NT2/D1 (cell line): Measurements from ENCODE around the gene PGLYRP3.
"Not testable (repeated sequence)": the region's sequence is repeated elsewhere in the genome, so short reads cannot be mapped to it uniquely, and the experiment has no call there.

Experiments
- DNase-seq: peaks from one replicate; pipeline ENCODE4 v3.0.0-alpha.2; 2011; ENCODE audit warnings: low read depth, low spot score
- H3K27me3 ChIP-seq: 2 replicates; pipeline ENCODE4 v1.6.0; 2011; ENCODE audit warnings: mild to moderate bottlenecking; ENCODE audit not compliant: insufficient read length, insufficient read depth
- H3K36me3 ChIP-seq: 2 replicates; pipeline ENCODE4 v1.6.1; 2011; ENCODE audit warnings: mild to moderate bottlenecking, low read length, mixed read lengths; ENCODE audit not compliant: insufficient read depth, insufficient read length
- H3K4me1 ChIP-seq: 2 replicates; pipeline ENCODE4 v1.5.1; 2011; ENCODE audit not compliant: insufficient read depth, insufficient read length
- H3K4me3 ChIP-seq: 2 replicates; pipeline ENCODE4 v1.5.1; 2011; ENCODE audit warnings: low read depth; ENCODE audit not compliant: insufficient read length
- H3K9ac ChIP-seq: 2 replicates; pipeline ENCODE4 v1.6.0; 2011; ENCODE audit warnings: low read depth; ENCODE audit not compliant: insufficient read length
- H3K9me3 ChIP-seq: 2 replicates; pipeline ENCODE4 v1.5.1; 2011; ENCODE audit warnings: mild to moderate bottlenecking, low read length; ENCODE audit not compliant: insufficient read depth
- SUZ12 ChIP-seq: IDR thresholded peaks from 2 replicates; pipeline ENCODE4 v1.6.1; 2011; ENCODE audit not compliant: insufficient read length, insufficient read depth; ENCODE audit errors: extremely low read depth
- YY1 ChIP-seq: IDR thresholded peaks from 2 replicates; pipeline ENCODE4 v1.6.1; 2011; ENCODE audit not compliant: insufficient read length, insufficient read depth
- ZNF274 ChIP-seq: IDR thresholded peaks from 2 replicates; pipeline ENCODE4 v1.6.1; 2011; ENCODE audit warnings: mild to moderate bottlenecking, low read depth, low read length

Gene PGLYRP3

DNA sequence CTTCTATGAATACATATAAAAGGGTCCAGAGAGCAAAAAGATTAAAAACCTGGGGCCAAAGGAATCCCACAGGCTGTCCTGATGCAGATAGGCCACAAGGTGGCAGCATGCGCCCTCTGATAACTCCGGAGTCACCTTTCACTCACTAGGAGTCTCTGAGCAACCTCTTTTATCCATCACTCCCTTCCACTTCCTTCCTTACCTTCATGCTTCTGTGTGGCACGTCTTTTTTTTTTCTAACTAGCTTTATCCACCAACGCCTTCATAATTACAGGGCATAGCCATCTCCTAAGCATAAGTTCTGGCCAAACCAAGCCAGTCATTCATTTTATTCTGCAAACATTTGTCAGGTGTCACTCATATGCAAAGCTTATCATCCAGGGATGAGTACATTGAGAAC is 39.8 kb upstream of the PGLYRP3 start:
- Histone ChIP-seq H3K27me3 (no peaks in the 10 kb centered on the region), H3K4me3 (no peak overlapping the region), H3K4me1 (peaks cover 6% of the 10 kb centered on the region), H3K9ac (no peak overlapping the region), H3K9me3 (no peaks in the 10 kb centered on the region), H3K36me3 (no peaks in the 10 kb centered on the region)
- no peak for TF ChIP-seq YY1
- no peak for TF ChIP-seq ZNF274
- TF ChIP-seq SUZ12 = no peak
- peak; percentile 66 for DNase-seq

DNA sequence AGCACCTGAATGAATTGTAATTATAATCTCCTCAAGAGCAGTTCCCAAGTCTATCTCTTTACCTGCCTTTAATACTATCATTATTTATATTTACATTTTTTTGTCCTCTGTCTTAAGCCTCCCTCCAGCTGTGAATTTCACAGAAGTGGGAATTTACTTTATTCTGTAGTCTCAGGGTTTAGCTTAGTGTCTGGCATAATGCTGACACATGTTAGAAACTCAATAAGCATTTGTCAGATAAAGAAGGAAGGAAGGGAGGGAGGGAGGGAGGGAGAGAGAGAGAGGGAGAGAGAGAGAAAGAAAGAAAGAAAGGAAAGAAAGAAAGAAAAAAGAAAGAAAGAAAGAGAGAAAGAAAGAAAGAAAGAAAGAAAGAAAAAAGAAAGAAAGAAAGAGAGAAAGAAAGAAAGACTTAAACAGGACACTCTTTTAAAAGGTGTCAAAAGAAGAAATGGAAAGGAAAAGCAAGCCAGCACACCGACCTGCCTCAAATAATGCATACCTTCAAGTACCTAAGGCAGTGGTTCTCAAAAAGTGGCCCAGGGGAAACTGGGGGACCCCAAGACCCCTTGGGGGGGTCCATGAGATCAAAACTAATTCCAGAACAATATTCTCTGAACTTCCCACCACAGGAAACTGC is 37.7 kb upstream of the PGLYRP3 start:
- no peaks in the 10 kb centered on the region for H3K36me3 ChIP-seq
- H3K9ac ChIP-seq = no peak overlapping the region
- DNase-seq = no peak

DNA sequence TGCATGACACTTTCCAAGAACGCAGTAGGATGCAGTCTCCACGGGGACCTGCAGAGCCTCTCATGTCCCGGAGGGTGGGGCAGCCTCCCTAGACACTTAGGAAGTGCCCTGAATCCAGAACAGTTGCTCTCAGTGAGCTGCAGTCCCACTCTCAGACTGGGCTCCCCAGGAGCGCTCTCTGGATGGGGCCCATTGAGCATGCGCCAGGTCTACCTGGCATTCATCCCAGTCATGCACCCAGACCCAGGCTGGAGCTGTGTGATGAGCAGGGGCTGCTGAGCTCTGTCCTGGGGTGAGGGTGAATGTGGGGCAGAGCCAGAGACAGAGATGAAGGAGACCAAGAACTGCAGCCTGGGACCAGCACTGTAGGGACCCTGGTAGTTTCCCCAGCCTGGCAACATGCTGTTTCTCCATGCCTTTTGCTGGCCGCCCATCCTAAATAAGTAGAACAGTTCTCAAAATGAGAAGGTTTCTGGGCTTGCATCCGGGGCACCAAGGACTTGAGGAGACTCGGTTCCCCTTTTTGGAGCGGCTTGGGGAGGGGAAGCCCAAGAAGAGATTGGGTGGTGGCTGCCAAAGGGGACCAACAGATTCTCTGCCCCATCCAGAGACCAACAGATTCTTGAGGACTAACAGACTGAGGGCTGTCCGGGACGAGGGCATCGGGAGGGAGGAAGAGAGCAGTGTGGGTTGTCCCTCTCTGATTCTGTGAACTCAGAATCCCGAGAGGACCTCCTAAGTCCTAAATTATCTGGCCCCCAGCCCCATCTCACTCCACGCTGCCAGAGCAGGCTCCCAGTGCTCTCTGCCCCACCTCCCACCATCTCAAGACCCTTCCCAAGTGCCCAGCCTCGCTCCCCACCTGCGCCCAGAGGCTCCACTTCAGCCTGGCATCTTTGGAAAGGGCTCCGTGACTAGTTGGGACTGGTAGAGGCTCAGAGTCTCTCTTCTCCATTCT is 36.9 kb upstream of the PGLYRP3 start:
- Histone ChIP-seq H3K36me3 (no peaks in the 10 kb centered on the region), H3K4me3 (no peak overlapping the region), H3K9me3 (no peaks in the 10 kb centered on the region), H3K27me3 (no peaks in the 10 kb centered on the region), H3K9ac (no peak overlapping the region), H3K4me1 (peaks cover 7% of the 10 kb centered on the region)
- TF ChIP-seq YY1 (no peak), ZNF274 (no peak), SUZ12 (no peak)
- no peak for DNase-seq

More for the DNA sequence above, 37.7 kb upstream of the PGLYRP3 start:
- no peaks in the 10 kb centered on the region for H3K27me3 ChIP-seq
- peaks cover 6% of the 10 kb centered on the region for H3K4me1 ChIP-seq
- TF ChIP-seq ZNF274 (no peak), YY1 (no peak), SUZ12 (no peak)
- no peaks in the 10 kb centered on the region for H3K9me3 ChIP-seq
- H3K4me3 ChIP-seq = no peak overlapping the region

DNA sequence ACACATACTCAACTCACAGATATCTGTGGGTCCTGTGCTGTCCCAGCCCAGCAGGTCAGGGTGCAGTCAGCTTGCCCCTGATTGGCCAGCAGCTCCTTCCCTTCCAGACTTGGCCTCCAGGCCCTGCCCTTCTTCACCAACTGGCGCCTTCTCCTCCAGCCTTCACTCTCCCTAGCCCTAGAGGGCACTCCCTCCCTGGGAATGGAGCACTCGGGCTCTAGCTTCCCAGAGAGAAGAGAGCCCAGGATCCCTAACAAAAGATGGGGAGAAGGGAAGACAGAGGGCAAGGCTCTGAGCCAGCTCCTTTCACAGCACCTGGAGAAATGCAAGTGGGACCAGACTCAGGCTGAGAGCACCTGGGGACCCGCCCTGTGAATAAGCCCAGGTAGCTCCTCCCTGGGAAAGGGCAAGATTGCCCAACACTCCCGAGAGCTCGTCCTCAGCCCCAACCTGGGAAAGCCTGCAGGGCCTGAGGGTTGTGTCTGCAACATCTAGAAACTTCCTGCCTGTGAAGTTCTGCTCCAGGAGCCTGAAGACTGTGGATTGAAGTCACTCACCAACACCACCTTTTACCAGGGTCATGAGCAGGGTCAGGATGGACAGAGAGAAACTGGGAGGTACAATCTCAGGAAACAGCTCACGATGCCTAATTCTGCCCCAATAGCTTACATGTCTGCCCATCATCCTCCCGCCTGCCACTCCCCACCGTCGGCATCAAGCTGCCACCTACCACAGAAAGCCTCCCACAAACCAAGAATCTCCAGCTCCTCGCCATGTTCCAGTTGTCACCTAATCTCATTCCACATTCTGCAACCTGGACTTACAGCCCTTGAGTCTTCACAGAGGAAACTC is 36.0 kb upstream of the PGLYRP3 start, which contains the start of gene PGLYRP4:
PGLYRP4 (minus strand) TSS at position 331 of the 852 bp plus-strand sequence. CDS start 909 bp downstream, outside the sequence.
- H3K4me3 ChIP-seq = no peak within 1 kb of the TSS
- no peaks in the 10 kb centered on the region for H3K36me3 ChIP-seq
- H3K9me3 ChIP-seq = no peaks in the 10 kb centered on the region
- H3K4me1 ChIP-seq = peaks cover 11% of the 10 kb centered on the region
- DNase-seq = no peak
- TF ChIP-seq SUZ12 (no peak), ZNF274 (no peak), YY1 (no peak)
- H3K9ac ChIP-seq = no peak within 1 kb of the TSS
- H3K27me3 ChIP-seq = no peaks in the 10 kb centered on the region

DNA sequence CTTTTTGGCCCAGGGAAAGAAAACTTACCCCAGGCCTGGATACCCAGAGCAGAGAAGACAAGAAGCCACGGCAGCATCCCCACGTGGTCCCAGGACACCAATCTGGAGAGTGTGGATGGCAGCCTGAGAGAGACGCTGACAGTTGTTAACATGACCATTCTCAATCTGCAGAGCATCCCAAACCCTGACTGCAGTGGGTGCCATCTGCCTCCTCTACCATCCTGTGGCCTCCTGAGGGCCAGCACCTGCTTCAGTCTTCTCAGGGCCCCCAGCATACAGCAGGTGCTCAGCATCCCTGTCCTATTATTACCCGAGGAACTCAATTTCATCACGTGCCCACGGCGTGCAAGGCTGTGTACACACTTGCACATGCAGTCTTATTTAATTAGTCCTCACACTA is 35.1 kb upstream of the PGLYRP3 start:
- Histone ChIP-seq H3K36me3 (no peaks in the 10 kb centered on the region), H3K27me3 (no peaks in the 10 kb centered on the region), H3K4me1 (peaks cover 9% of the 10 kb centered on the region), H3K4me3 (no peak overlapping the region), H3K9me3 (no peaks in the 10 kb centered on the region), H3K9ac (no peak overlapping the region)
- no peak for TF ChIP-seq ZNF274
- TF ChIP-seq SUZ12 = no peak
- no peak for TF ChIP-seq YY1
- DNase-seq = no peak

DNA sequence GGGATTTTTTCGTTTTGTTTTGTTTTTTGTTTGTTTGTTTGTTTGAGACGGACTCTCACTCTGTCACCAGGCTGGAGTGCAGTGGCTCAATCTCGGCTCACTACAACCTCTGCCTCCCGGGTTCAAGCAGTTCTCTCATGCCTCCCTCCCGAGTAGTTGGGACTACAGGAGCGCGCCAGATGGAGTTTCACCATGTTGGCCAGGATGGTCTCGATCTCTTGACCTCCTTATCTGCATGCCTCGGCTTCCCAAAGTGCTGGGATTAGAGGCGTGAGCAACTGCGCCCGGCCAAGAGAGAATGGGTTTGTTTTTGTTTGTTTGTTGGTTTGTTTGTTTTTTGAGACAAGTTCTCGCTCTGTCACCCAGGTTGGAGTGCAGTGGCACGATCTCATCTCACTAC is 34.3 kb upstream of the PGLYRP3 start:
- not testable (repeated sequence) for H3K9ac ChIP-seq, DNase-seq, H3K9me3 ChIP-seq, H3K4me3 ChIP-seq, H3K27me3 ChIP-seq, H3K4me1 ChIP-seq, H3K36me3 ChIP-seq

DNA sequence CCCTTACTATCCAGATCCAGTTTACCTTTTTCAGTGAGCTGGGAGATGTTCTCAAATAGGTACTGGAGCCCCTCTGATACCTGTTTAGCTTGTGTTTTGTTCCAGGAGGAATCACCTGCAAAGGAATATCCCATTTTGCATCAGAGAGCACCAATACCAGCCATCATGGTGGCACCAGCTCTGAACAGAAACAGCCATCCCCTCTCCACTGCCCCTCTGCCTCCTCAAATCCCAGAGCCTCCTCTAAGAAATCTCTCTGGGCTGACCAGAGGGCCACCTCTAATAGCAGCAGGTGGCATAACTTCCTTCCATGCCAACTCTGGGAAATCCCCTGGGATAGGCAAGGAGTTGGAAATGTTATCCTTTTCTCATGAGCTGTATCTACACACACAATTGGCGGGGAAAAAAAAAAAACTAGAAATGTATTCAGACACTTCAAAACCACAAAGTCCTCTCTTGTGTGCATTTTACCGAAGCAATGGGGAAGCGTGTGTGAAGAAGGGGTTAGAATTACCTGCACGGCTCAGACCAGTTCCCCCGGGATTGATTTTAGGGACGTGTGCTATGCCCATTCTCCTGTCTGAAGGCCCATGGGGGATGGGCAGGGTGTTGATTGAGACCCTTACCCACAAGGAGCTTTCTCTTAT is 33.4 kb upstream of the PGLYRP3 start:
- Histone ChIP-seq H3K27me3 (no peaks in the 10 kb centered on the region), H3K36me3 (no peaks in the 10 kb centered on the region), H3K9ac (no peak overlapping the region), H3K4me3 (no peak overlapping the region), H3K4me1 (peaks cover 9% of the 10 kb centered on the region), H3K9me3 (no peaks in the 10 kb centered on the region)
- TF ChIP-seq ZNF274 (no peak), SUZ12 (no peak), YY1 (no peak)
- no peak for DNase-seq
